ENCODE data around the gene NEK9.
"Not testable (repeated sequence)": the region's sequence is repeated elsewhere in the genome, so short reads cannot be mapped to it uniquely, and the experiment has no call there.

DNA sequence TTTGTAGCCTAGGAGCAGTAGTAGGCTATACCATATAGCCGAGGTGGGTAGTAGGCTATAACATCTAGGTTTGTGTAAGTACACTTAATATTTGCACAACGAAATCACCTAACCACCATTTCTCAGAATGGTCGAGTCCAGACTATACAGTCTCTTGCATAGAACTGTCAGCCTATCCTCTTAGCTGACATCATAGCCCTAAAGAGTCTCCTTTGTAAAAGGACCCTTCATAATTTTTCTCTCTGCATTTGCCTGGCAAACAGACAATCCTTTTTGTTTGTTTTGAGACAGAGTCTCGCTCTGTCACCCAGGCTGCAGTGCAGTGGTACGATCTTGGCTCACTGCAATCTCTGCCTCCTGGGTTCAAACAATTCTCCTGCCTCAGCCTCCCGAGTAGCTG is 23.8 kb upstream of the NEK9 start:
- TF ChIP-seq, protein P1, sequence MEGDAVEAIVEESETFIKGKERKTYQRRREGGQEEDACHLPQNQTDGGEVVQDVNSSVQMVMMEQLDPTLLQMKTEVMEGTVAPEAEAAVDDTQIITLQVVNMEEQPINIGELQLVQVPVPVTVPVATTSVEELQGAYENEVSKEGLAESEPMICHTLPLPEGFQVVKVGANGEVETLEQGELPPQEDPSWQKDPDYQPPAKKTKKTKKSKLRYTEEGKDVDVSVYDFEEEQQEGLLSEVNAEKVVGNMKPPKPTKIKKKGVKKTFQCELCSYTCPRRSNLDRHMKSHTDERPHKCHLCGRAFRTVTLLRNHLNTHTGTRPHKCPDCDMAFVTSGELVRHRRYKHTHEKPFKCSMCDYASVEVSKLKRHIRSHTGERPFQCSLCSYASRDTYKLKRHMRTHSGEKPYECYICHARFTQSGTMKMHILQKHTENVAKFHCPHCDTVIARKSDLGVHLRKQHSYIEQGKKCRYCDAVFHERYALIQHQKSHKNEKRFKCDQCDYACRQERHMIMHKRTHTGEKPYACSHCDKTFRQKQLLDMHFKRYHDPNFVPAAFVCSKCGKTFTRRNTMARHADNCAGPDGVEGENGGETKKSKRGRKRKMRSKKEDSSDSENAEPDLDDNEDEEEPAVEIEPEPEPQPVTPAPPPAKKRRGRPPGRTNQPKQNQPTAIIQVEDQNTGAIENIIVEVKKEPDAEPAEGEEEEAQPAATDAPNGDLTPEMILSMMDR (IDR thresholded peaks at IDR 0.05), result not testable (repeated sequence)
- TF ChIP-seq POLR2A (IDR thresholded peaks at IDR 0.05), result not testable (repeated sequence)
